IMR-90 (cell line): ENCODE measurements around the gene GARNL3. TPM values are rescaled to one million over a fixed set of nuclear protein-coding genes. Genes with fewer than 3 reads are reported as not detected.

ENCODE experiments used
- ATAC-seq: fragments of 200-7000 bp; cut with Tn5 transposase; 2 replicates; pipeline ENCODE4 v1.9.1; 2020; ENCODE audit warnings: low read depth, mild to moderate bottlenecking, moderate library complexity
- BruUV-seq: library from RNA; stranded (reverse); fragments of 400-500 nt; replicated peaks from 2 replicates; lab custom pipeline; 2021; lab: Mats Ljungman, UMichigan
- CTCF ChIA-PET: fragments of 300-600 bp; formaldehyde crosslinking; extraction: SDS; loops from one replicate; lab custom pipeline; 2021; ENCODE audit warnings: antibody characterized with exemption; lab: Yijun Ruan, JAX
- POLR2A ChIA-PET: fragments of 300-600 bp; sonication (Branson Sonifier 250); formaldehyde crosslinking; loops from one replicate; lab custom pipeline; 2022; ENCODE audit warnings: antibody characterized with exemption; ENCODE audit not compliant: unreplicated experiment; lab: Charles Lee
- DNase-seq: peaks from one replicate; pipeline ENCODE4 v3.0.0; 2013
- H2AFZ ChIP-seq: replicated peaks from 2 replicates; pipeline ENCODE3; 2013; ENCODE audit warnings: low read length, mild to moderate bottlenecking; ENCODE audit not compliant: poor library complexity
- H2AK5ac ChIP-seq: 2 replicates; pipeline ENCODE4 v1.6.1; 2013; ENCODE audit warnings: low read depth, low read length, inconsistent platforms
- H2AK9ac ChIP-seq: replicated peaks from 2 replicates; pipeline ENCODE3; 2013; ENCODE audit warnings: mild to moderate bottlenecking, low read depth, low read length, moderate library complexity; ENCODE audit not compliant: poor library complexity
- H2BK120ac ChIP-seq: 2 replicates; pipeline ENCODE4 v1.6.1; 2013; ENCODE audit warnings: low read depth, low read length, inconsistent platforms
- H2BK15ac ChIP-seq: 3 replicates; pipeline ENCODE4 v1.6.1; 2013; ENCODE audit warnings: low read depth, low read length, inconsistent platforms
- H2BK20ac ChIP-seq: 2 replicates; pipeline ENCODE4 v1.6.1; 2013; ENCODE audit warnings: low read depth, mild to moderate bottlenecking, inconsistent platforms, low read length, moderate library complexity
- H2BK5ac ChIP-seq: 2 replicates; pipeline ENCODE4 v1.6.1; 2013; ENCODE audit warnings: mild to moderate bottlenecking, low read depth, low read length, inconsistent platforms; ENCODE audit not compliant: poor library complexity, severe bottlenecking
- H3K14ac ChIP-seq: replicated peaks from 2 replicates; pipeline ENCODE4 v1.6.1; 2013; ENCODE audit warnings: low read depth, low read length, inconsistent platforms
- H3K18ac ChIP-seq: 2 replicates; pipeline ENCODE4 v1.6.1; 2013; ENCODE audit warnings: low read depth, low read length, control low read depth
- H3K23ac ChIP-seq: 2 replicates; pipeline ENCODE4 v1.6.1; 2013; ENCODE audit warnings: low read depth, low read length, inconsistent platforms
- H3K27ac ChIP-seq: 2 replicates; pipeline ENCODE4 v1.5.1; 2013; ENCODE audit warnings: mild to moderate bottlenecking, control low read depth, low read length; ENCODE audit not compliant: insufficient read depth
- H3K27me3 ChIP-seq: 2 replicates; pipeline ENCODE4 v1.6.1; 2013; ENCODE audit warnings: low read length; ENCODE audit not compliant: control insufficient read depth, insufficient read depth
- H3K36me3 ChIP-seq: 2 replicates; pipeline ENCODE4 v1.6.1; 2013; ENCODE audit warnings: low read length, mixed read lengths; ENCODE audit not compliant: control insufficient read depth, insufficient read depth
- H3K4ac ChIP-seq: 2 replicates; pipeline ENCODE4 v1.6.1; 2013; ENCODE audit warnings: low read depth, low read length, inconsistent platforms
- H3K4me1 ChIP-seq: 2 replicates; pipeline ENCODE4 v1.6.1; 2013; ENCODE audit warnings: low read length, mixed read lengths; ENCODE audit not compliant: control insufficient read depth, insufficient read depth
- H3K4me2 ChIP-seq: 2 replicates; pipeline ENCODE4 v1.6.1; 2013; ENCODE audit warnings: low read depth, mild to moderate bottlenecking, control low read depth, low read length, moderate library complexity
- H3K4me3 ChIP-seq: 2 replicates; pipeline ENCODE4 v1.5.1; 2013; ENCODE audit warnings: low read depth, mild to moderate bottlenecking, control low read depth, low read length, moderate library complexity; ENCODE audit not compliant: insufficient read depth
- H3K56ac ChIP-seq: 2 replicates; pipeline ENCODE4 v1.6.1; 2013; ENCODE audit warnings: low read length, inconsistent platforms; ENCODE audit not compliant: insufficient read depth; ENCODE audit errors: extremely low read depth
- H3K79me1 ChIP-seq, 2 experiments: 2 replicates each; pipeline ENCODE4 v1.6.1; 2013; ENCODE audit warnings: low read length in 2 of 2, inconsistent platforms in 1 of 2, low read depth in 1 of 2
- H3K9ac ChIP-seq: 2 replicates; pipeline ENCODE4 v1.6.1; 2013; ENCODE audit warnings: low read depth, low read length, control low read depth
- H3K9me1 ChIP-seq: 2 replicates; pipeline ENCODE4 v1.6.1; 2013; ENCODE audit warnings: low read length, inconsistent platforms; ENCODE audit not compliant: insufficient read depth
- H3K9me3 ChIP-seq: 2 replicates; pipeline ENCODE4 v1.6.1; 2013; ENCODE audit warnings: low read length; ENCODE audit not compliant: control insufficient read depth, insufficient read depth
- H4K20me1 ChIP-seq: 2 replicates; pipeline ENCODE4 v1.6.1; 2013; ENCODE audit warnings: low read length, inconsistent platforms; ENCODE audit not compliant: insufficient read depth
- H4K5ac ChIP-seq: 2 replicates; pipeline ENCODE4 v1.6.1; 2013; ENCODE audit warnings: mild to moderate bottlenecking, low read depth, low read length, control low read depth
- H4K8ac ChIP-seq, 2 experiments: 2 replicates each; pipeline ENCODE4 v1.6.1; 2013; ENCODE audit warnings: low read depth in 2 of 2, low read length in 2 of 2, control low read depth in 1 of 2, inconsistent platforms in 1 of 2
- H4K91ac ChIP-seq: 2 replicates; pipeline ENCODE4 v1.6.1; 2013; ENCODE audit warnings: low read depth, low read length, inconsistent platforms; ENCODE audit not compliant: insufficient read depth
- BHLHE40 ChIP-seq: fragments of 150-350 bp; IDR thresholded peaks from 2 replicates; pipeline ENCODE4 v1.6.1; 2016; ENCODE audit warnings: mild to moderate bottlenecking, low read depth, low read length
- CEBPB ChIP-seq: IDR thresholded peaks from 2 replicates; pipeline ENCODE4 v1.6.1; 2012; ENCODE audit warnings: low read depth, low read length, improper control_type of control experiment
- CHD1 ChIP-seq: IDR thresholded peaks from 2 replicates; pipeline ENCODE4 v1.6.1; 2012; ENCODE audit warnings: low read depth, low read length, improper control_type of control experiment
- FOS ChIP-seq: fragments of 150-350 bp; IDR thresholded peaks from 2 replicates; pipeline ENCODE4 v1.6.1; 2016; ENCODE audit warnings: low read depth, low read length
- MAFK ChIP-seq: IDR thresholded peaks from 2 replicates; pipeline ENCODE4 v1.6.1; 2012; ENCODE audit warnings: low read depth, low read length, improper control_type of control experiment
- MAZ ChIP-seq: IDR thresholded peaks from 2 replicates; pipeline ENCODE4 v1.6.1; 2012; ENCODE audit warnings: low read depth, mild to moderate bottlenecking, low read length, improper control_type of control experiment, moderate library complexity, borderline replicate concordance
- NFE2L2 ChIP-seq: fragments of 150-350 bp; IDR thresholded peaks from 2 replicates; pipeline ENCODE4 v1.6.1; 2016; ENCODE audit warnings: low read depth, mild to moderate bottlenecking, low read length
- POLR2A ChIP-seq: IDR thresholded peaks from 2 replicates; pipeline ENCODE4 v1.6.1; 2012; ENCODE audit warnings: mild to moderate bottlenecking, low read depth, low read length
- RAD21 ChIP-seq: IDR thresholded peaks from 2 replicates; pipeline ENCODE4 v1.6.1; 2012; ENCODE audit warnings: low read length, improper control_type of control experiment
- RCOR1 ChIP-seq: IDR thresholded peaks from 2 replicates; pipeline ENCODE4 v1.6.1; 2012; ENCODE audit warnings: mild to moderate bottlenecking, low read length, improper control_type of control experiment; ENCODE audit not compliant: insufficient replicate concordance
- RFX5 ChIP-seq: IDR thresholded peaks from 2 replicates; pipeline ENCODE4 v1.8.0; 2012; ENCODE audit warnings: low read depth, mild to moderate bottlenecking, low read length, moderate library complexity
- WGBS, 2 experiments: methylation state at CpG; one replicate each; pipeline versions ENCODE4 v1.1.5 to v1.1.7; 2013; ENCODE audit warnings: missing lambda C conversion rate in 2 of 2; ENCODE audit not compliant: insufficient read length in 1 of 2; ENCODE audit errors: extremely low coverage in 2 of 2; 5-methylcytosine and 5-hydroxymethylcytosine counted together
- dilution Hi-C: fragments of 300-500 bp; cut with HindIII; formaldehyde crosslinking; loops from one replicate; pipeline ENCODE4 v1.14.3; 2018; ENCODE audit warnings: low sequenced_read_pairs; ENCODE audit not compliant: unreplicated experiment
- in situ Hi-C: fragments of 300-500 bp; cut with MboI; formaldehyde crosslinking; loops from 3 replicates; pipeline ENCODE4 v1.14.3; 2019; ENCODE audit warnings: low sequenced_read_pairs, inconsistent platforms, mixed read lengths
- intact Hi-C: fragments of 100-400 bp; cut with micrococcal nuclease; formaldehyde crosslinking; loops from 2 replicates; pipeline ENCODE4 v1.10.0; 2022
- polyA plus RNA-seq, 3 experiments: library from polyadenylated mRNA; depleted of rRNA; stranded (reverse); fragments of >200 nt; gene quantifications; 2 replicates each; pipeline ENCODE4 v1.2.3, GENCODE V29; 2012; ENCODE audit warnings: low replicate concordance in 1 of 3
- total RNA-seq: library from RNA; depleted of rRNA; stranded (reverse); fragments of >200 nt; gene quantifications from 2 replicates; pipeline ENCODE4 v1.2.3, GENCODE V29; 2012
- TF ChIP-seq, protein P1 (sequence below): fragments of 150-350 bp; IDR thresholded peaks from 2 replicates; pipeline ENCODE4 v1.6.1; 2017; ENCODE audit warnings: mild to moderate bottlenecking, antibody characterized with exemption, low read length, low read depth

The GARNL3 gene
- total and polyA plus RNA-seq, 2 of the 4 experiments (the other 2 are of a cell fraction): 1.9 to 5.0 TPM

DNA sequence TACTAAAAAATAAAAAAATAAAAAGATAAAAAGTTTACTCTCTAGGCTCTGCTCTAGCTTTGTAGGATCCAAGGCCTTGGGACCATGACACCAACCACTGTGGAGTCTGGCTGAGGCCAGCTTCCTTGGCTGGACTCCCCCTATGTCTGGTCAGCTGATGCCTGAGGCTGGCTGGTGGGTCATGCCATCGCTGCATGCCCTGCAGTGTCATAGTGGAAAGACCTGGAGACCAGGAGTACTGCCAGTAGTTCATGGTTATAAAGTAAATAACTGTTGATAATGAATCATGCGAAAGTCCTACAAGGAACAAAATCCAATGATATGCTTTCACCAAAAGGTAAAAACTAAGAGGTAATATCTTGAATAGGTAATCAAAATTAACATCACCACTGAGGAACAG, 43.2 kb downstream of the GARNL3 start:
- H3K4me3 ChIP-seq: no peak overlapping the region
- H2AK9ac ChIP-seq: no peak overlapping the region
- CTCF ChIA-PET: interaction anchor here (0.6 kb wide), 1 partner anchor 93 kb away, joined by 3 read pairs; no protein-coding TSS in a partner anchor
- H3K4me1 ChIP-seq: peaks cover 6% of the 10 kb centered on the region
- no peak overlapping the region; the same call in 1 of the 2 replicates for H3K18ac ChIP-seq
- H3K9ac ChIP-seq: no peak overlapping the region
- DNase-seq (no peak), ATAC-seq (no peak)
- H4K20me1 ChIP-seq: no peaks in the 10 kb centered on the region
- H3K4ac ChIP-seq: no peak overlapping the region
- H3K27ac ChIP-seq: no peak overlapping the region
- no peaks in the 10 kb centered on the region for H3K9me1 ChIP-seq
- no peaks in the 10 kb centered on the region for H3K36me3 ChIP-seq
- in situ Hi-C loops: no loop called here
- H4K91ac ChIP-seq: no peak overlapping the region
- TF ChIP-seq RAD21 (no peak), CHD1 (no peak), CEBPB (no peak), NFE2L2 (no peak), RCOR1 (no peak), MAFK (no peak), FOS (no peak), MAZ (no peak), BHLHE40 (no peak), RFX5 (no peak), POLR2A (no peak)
- TF ChIP-seq, protein P1, sequence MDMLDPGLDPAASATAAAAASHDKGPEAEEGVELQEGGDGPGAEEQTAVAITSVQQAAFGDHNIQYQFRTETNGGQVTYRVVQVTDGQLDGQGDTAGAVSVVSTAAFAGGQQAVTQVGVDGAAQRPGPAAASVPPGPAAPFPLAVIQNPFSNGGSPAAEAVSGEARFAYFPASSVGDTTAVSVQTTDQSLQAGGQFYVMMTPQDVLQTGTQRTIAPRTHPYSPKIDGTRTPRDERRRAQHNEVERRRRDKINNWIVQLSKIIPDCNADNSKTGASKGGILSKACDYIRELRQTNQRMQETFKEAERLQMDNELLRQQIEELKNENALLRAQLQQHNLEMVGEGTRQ: no peak
- no peak overlapping the region for H2BK120ac ChIP-seq
- no peak overlapping the region for H2AK5ac ChIP-seq
- POLR2A ChIA-PET: no interaction called here
- H2BK20ac ChIP-seq: no peak overlapping the region
- H2BK5ac ChIP-seq: no peak overlapping the region
- no peak overlapping the region for H4K8ac ChIP-seq
- H3K79me1 ChIP-seq: no peaks in the 10 kb centered on the region
- H4K5ac ChIP-seq: no peak overlapping the region
- intact Hi-C loops: no loop called here
- no peak overlapping the region for H2BK15ac ChIP-seq
- H3K4me2 ChIP-seq: no peak overlapping the region
- dilution Hi-C loops: no loop called here
- H3K9me3 ChIP-seq: no peaks in the 10 kb centered on the region
- no peak overlapping the region for H2AFZ ChIP-seq
- no CpG with 5 or more reads among the region's 2 CpGs for WGBS, 2 experiments
- no peak overlapping the region for H3K14ac ChIP-seq
- no peaks in the 10 kb centered on the region for H3K27me3 ChIP-seq
- no TSS peak for BruUV-seq
- no peak overlapping the region for H3K56ac ChIP-seq
- no peak overlapping the region for H3K23ac ChIP-seq
